K562 (cell line): ENCODE measurements around the gene ACADSB. TPM values are rescaled to one million over a fixed set of nuclear protein-coding genes. Genes with fewer than 3 reads are reported as not detected.

ENCODE experiments used
- E2F5 ChIP-seq: sonication (generic); formaldehyde crosslinking; IDR thresholded peaks from 2 replicates; pipeline ENCODE4 v1.8.0; 2022; ENCODE audit warnings: mild to moderate bottlenecking, missing genetic modification reagents
- HMBOX1 ChIP-seq: sonication (generic); IDR thresholded peaks from 2 replicates; pipeline ENCODE4 v1.6.1; 2016
- HNRNPH1 ChIP-seq: fragments of 200-400 bp; formaldehyde crosslinking; optimal IDR thresholded peaks from 2 replicates; pipeline ENCODE3; 2017; ENCODE audit warnings: low read depth, mild to moderate bottlenecking, low read length, moderate library complexity
- HOXB6 ChIP-seq: fragments of 250-450 bp; sonication (Bioruptor Pico); IDR thresholded peaks from 2 replicates; pipeline ENCODE4 v1.5.1; 2022; ENCODE audit warnings: mild to moderate bottlenecking, borderline replicate concordance
- KDM1A ChIP-seq, 2 experiments: fragments of 450-650 bp; IDR thresholded peaks; 2 replicates each; pipeline ENCODE4 v1.6.1; 2016; ENCODE audit warnings: mild to moderate bottlenecking in 2 of 2
- NFYB ChIP-seq: IDR thresholded peaks from 2 replicates; pipeline ENCODE4 v1.6.1; 2011; ENCODE audit warnings: mild to moderate bottlenecking, moderate library complexity; ENCODE audit not compliant: insufficient read length; ENCODE audit errors: extremely low read depth
- PTBP1 ChIP-seq: fragments of 200-400 bp; formaldehyde crosslinking; IDR thresholded peaks from 2 replicates; pipeline ENCODE4 v1.6.1; 2017; ENCODE audit warnings: low read depth, low read length
- SMARCA5 ChIP-seq: fragments of 450-650 bp; IDR thresholded peaks from 2 replicates; pipeline ENCODE4 v1.6.1; 2016
- SOX6 ChIP-seq: fragments of 450-650 bp; IDR thresholded peaks from 2 replicates; pipeline ENCODE4 v1.6.1; 2014; ENCODE audit warnings: mild to moderate bottlenecking
- ZFX ChIP-seq: sonication (generic); formaldehyde crosslinking; IDR thresholded peaks from 2 replicates; pipeline ENCODE4 v1.8.0; 2022; ENCODE audit warnings: mild to moderate bottlenecking, missing genetic modification reagents, moderate library complexity
- ZNF354B ChIP-seq: fragments of 250-450 bp; sonication (Bioruptor Pico); IDR thresholded peaks from 2 replicates; pipeline ENCODE4 v1.4.0; 2020
- ZNF511 ChIP-seq: sonication (generic); formaldehyde crosslinking; IDR thresholded peaks from 2 replicates; pipeline ENCODE4 v1.8.0; 2022; ENCODE audit warnings: mild to moderate bottlenecking, missing genetic modification reagents
- ZNF518B ChIP-seq: fragments of 250-450 bp; sonication (Bioruptor Pico); IDR thresholded peaks from 2 replicates; pipeline ENCODE4 v1.5.0; 2021; ENCODE audit warnings: mild to moderate bottlenecking, moderate library complexity
- ZNF707 ChIP-seq: fragments of 250-450 bp; sonication (Bioruptor Pico); conservative IDR thresholded peaks from 2 replicates; pipeline ENCODE4 v1.8.0; 2022; ENCODE audit warnings: inconsistent platforms, mild to moderate bottlenecking, moderate library complexity
- polyA plus RNA-seq, 8 experiments: library from polyadenylated mRNA; depleted of rRNA in 4 of 8; stranded (reverse) in 5 of 8; unstranded in 3 of 8; fragments of >200 nt; fragmentation: Nextera tagmentation in 2 of 8; fragmentation: Illumina TruSeq in 1 of 8; extraction: Ambion mirVana in 2 of 8; extraction: Trizol in 1 of 8; gene quantifications; 2 replicates each; pipeline versions ENCODE4 v1.2.1 to v1.2.3, GENCODE V29; 2011 to 2014; ENCODE audit warnings: inconsistent platforms in 1 of 8, missing spikeins in 1 of 8
- total RNA-seq, 7 experiments: library from RNA; depleted of rRNA in 6 of 7; stranded (reverse); fragments of >200 nt in 6 of 7; fragmentation: Illumina TruSeq in 2 of 7; extraction: Trizol in 2 of 7; gene quantifications; 2 replicates each; pipeline versions ENCODE4 v1.2.1 to v1.2.3, GENCODE V29; 2011 to 2021; ENCODE audit warnings: low replicate concordance in 1 of 7

Gene ACADSB
- total and polyA plus RNA-seq, 9 of the 15 experiments (the other 6 are each of a cell fraction or from before 2014, with no cell fraction given), result 2.9 to 9.1 (median 5.8) TPM

- TF ChIP-seq E2F5 (no peak), PTBP1 (no peak), HMBOX1 (peak; percentile 24; the same call in 1 of the 2 replicates), KDM1A (IDR thresholded peaks at IDR 0.05) (no peak), NFYB (no peak), SOX6 (no peak), ZNF707 (CRISPR knock-in tag) (no peak), ZNF518B (CRISPR knock-in tag) (no peak), HNRNPH1 (no peak), HOXB6 (CRISPR knock-in tag) (no peak), ZFX (CRISPR knock-in tag) (no peak; the same call in 1 of the 2 replicates), ZNF511 (CRISPR knock-in tag) (no peak), ZNF354B (CRISPR knock-in tag) (no peak), SMARCA5 (no peak)
Measured at GRCh38 chr10:123007558-123008354, 1.1 kb upstream of the ACADSB start (continued).
